T-helper 9 cell (primary cell): ENCODE data around the gene TNFSF11.
"Not testable (repeated sequence)": the region's sequence is repeated elsewhere in the genome, so short reads cannot be mapped to it uniquely, and the experiment has no call there.

Experiments
- DNase-seq: peaks from one replicate; pipeline ENCODE4 v3.0.0-alpha.2; 2020
- total RNA-seq, 2 donors: gene quantifications; one replicate each; lab custom pipeline; 2026; lab: John Stamatoyannopoulos, UW

Gene TNFSF11, protein sequence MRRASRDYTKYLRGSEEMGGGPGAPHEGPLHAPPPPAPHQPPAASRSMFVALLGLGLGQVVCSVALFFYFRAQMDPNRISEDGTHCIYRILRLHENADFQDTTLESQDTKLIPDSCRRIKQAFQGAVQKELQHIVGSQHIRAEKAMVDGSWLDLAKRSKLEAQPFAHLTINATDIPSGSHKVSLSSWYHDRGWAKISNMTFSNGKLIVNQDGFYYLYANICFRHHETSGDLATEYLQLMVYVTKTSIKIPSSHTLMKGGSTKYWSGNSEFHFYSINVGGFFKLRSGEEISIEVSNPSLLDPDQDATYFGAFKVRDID
- 0.24 to 0.77 reads per million in 2 donors for total RNA-seq

DNA sequence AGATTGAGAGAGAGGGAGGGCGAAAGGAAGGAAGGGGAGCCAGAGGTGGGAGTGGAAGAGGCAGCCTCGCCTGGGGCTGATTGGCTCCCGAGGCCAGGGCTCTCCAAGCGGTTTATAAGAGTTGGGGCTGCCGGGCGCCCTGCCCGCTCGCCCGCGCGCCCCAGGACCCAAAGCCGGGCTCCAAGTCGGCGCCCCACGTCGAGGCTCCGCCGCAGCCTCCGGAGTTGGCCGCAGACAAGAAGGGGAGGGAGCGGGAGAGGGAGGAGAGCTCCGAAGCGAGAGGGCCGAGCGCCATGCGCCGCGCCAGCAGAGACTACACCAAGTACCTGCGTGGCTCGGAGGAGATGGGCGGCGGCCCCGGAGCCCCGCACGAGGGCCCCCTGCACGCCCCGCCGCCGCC, at the start of gene TNFSF11:
Gene TNFSF11, plus strand, starts transcription at position 142 of the 400 bp plus-strand sequence. Its CDS starts 152 bp downstream, at position 294.
- DNase-seq, result no peak

DNA sequence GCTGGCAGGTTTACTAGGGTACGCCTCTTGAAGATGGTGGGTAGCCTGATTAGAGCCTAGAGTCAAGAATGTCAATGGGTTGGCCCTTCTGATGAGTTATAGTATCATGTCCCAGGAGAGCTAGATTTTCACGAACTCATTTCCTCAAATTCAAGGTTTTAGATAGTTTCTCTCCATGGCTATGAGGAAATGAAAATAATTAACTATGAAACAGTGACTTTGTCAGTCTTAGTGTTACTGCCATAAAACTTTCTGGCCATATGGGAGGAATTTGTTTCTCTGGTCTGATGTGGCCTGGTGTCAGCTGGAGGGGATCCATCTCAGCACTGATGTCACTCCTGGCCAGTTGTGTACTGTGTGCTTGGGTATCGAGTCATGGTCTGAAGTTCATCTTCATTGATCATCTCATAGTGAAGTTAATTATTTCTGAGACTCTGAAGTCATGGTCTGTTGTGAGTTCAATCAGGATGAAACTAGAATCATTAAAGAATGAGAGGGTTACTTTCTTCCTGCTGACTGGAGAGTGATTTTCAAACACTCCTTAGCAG, 49.4 kb upstream of the TNFSF11 start:
- DNase-seq, result no peak

DNA sequence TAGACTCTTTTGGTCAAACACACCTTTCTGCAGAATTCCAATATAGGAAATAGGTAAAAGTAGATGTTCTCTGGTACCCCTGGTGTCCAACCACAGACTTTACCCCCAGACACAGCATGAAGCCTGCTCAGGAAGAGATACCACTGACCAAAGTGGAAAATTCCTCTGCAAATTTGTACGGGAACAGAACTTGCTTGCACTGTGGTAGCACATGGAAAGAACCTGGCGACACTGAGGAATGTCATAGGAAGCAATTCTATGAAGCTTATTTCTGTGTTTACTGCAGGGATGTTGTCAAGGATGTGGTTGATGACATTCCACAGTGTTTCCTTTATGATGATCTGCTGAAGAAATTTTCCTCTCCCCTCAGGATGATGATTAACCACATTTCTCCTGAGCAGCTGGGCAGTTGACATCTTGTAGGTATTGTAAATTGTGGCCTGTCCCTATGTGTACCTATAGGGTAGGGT, 48.9 kb upstream of the TNFSF11 start:
- DNase-seq, result no peak

DNA sequence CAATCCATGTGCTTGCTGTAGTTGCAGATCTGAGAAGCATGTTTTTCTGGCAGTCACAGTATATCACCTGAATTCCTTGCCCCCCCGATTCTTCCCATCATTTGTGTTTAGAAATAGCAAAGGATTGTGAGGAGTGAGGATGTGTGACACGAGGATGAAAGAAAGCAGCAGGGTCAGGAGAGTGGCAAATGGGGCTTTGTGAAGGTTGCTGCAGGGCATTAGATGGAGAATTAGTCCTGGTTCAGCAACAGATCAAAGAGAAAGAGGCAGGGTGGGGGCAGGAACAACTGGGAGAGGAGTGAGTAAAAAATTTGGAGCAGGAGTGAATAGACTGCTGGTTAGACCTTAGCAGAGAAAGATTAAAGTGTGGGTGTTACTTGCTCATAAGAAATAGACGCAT, 47.7 kb upstream of the TNFSF11 start:
- DNase-seq, result no peak

DNA sequence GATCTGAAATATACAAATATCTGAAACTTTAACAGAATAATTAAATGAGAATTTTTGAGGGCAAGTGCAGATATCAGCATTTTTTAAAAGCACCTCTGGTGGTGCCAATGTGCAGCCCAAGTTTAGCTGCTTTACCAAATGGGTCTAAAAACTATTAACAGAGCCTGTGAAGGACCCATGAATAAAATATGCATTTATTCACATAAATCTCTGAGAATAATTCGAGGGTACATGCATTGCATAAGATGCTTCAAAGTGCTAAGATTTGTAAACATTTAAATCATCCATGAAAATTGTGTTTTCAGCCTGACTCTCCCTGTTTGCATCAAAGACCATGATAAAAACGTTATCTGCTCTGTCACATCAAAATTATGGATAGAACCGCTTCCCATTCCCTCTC, 47.1 kb upstream of the TNFSF11 start:
- no peak for DNase-seq

DNA sequence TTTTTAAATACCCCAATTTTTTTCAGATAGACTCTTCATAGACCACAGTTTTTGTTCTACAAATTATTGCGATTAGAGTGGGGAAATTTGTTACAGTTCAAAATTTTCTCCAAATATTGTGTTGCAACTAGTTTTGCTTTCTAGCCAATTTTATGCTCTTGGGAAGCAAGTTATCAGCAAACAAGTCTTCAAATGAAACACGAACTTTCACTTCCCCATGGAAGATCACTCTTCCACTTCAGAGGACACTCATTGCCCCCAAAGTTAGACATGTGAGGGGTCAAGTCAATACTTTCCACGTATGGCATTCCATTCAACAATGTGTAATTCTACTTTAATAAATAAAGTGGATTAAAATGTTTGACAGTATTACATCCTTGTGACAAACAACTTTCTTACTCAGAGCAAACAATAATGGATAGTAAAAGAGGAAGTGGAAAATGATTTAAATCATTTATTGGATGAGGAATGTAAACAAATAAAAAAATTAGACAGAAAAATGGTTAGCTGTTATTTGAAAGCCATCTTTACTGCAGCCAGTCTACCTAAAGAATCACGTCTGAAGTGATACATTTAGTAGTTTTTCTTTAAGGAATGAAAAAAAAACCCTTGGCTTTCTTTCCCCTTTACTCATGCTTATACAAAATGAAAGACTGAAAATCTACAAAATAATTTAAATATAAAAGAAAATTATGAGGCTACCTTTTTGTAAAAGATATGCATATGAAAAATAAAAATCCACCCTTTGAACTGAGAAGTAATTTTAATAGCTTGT, 41.2 kb upstream of the TNFSF11 start:
- no peak for DNase-seq

DNA sequence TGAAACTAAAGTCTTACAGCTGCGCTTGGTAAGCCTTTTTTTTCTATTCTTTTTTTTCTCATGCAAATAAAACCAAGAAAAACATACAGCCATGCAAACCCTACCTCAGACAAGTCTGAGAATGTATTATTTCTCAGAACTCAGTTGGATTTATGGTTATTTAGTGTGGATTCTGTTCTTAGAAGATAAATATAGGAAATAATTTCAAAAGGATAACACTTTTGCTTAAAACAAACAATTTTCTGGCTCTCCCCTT, 40.7 kb upstream of the TNFSF11 start:
- no peak for DNase-seq

DNA sequence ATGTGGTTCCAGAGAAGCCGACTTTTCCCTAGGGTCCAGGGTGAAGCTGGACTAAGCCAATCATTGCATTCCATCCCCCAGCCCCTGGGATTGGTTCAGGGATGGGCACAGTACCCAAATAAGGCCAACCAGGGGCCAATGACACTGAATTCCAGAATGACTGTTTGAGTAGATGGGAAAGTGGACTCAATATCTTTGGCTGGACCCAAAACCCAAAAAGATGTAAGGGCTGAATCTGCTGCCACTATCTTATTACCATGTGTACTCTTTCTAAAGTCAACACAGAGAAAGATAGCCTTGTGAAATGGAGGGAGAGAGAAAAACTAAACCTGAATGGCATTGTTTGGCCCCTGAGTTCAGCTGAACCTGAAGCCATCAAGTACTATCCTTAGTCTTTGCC, 39.2 kb upstream of the TNFSF11 start:
- DNase-seq, result no peak

DNA sequence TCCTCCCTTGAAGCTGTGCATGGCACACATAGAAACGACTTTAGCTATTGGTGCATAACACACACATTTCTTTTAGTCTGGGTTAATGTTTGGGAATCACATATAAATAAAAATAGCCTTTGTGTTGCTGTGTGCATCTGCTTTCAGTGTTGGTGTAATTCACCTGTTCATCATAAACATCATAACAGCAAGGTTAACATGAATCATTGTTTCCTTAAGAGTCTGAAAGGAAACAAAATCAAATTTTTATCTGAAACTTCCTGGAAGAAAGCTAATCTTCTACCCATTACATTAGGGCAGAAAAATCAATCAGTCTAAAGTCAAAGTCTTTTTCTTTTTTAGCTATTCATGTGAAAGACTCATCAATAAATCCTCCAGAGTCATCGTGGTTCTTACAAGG, 35.0 kb upstream of the TNFSF11 start:
- no peak for DNase-seq

DNA sequence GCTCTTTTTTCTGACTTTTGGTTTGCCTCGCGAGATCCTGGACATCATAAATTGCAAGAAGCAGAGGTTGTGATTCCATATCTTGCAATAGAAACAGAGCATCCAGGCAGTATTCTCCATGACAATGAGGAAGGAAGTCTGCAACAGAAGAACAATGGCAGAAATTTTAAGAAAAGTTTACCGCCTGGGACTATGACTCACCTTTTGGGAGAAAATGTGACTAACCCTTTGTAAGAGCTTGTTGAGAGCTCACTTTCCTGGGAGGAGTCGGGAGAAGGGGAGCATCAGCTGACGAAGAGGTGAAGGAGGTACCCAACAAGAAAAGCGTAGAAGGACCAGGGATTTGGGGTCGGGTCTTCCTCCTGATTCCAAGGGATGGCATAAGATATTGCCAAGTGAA, 34.3 kb upstream of the TNFSF11 start:
- no peak for DNase-seq

DNA sequence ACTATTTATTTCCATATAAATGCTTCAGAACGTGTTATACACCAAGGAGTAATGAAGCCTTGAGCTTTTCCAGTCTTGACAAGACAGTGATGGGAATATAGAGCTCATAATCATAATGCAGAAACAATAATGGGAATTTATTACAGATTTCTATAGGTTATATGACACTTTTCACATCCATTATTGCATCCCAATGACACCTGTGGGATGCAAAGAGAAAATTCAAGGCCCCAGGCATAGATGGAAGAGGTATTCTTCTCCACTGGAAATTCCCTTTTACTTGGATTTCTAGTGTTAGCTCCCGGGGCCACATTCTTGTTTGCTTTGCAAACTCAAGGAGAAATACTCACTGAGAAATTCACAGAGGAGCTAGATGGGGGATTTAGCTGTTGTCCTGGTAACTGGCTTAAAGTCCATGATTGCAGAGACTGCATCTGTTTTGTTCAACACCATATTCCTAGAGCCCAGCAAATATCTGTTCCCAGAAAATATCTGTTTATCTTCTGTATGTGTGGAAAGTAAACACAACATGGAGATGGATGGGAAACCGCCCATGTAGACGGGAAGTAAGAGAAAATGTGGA, 30.6 kb upstream of the TNFSF11 start:
- DNase-seq, result no peak

DNA sequence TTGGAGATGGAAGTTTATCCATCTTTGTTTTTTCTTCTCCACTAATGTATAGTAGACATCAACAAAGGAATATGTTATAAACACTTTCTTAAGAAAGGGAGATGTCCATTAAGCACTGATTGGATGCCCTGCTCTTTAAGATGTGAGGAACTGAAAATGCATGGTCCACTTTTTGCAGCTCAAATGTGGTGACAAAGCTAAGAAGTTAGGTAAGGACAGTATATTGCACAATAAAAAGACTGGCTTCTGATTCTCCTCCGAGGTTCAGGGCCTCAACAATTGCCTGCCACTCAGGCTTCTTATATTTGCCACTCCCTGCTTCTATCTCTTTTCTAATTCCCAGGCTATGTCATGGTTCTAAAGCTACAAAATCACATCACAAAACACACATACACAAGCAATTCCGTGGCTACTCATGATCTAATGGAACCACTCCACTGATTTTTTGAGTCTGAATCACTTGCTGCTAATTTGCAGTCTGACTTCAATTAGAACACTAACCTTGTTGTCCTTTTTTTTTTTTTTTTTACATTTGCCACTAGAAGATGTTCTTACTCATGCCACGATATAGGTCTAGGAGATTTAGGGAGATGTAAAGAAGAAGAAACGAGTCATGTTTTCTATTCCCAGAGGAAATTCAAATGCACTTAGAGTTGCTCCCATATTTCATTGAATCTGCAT, 29.6 kb upstream of the TNFSF11 start:
- no peak for DNase-seq

DNA sequence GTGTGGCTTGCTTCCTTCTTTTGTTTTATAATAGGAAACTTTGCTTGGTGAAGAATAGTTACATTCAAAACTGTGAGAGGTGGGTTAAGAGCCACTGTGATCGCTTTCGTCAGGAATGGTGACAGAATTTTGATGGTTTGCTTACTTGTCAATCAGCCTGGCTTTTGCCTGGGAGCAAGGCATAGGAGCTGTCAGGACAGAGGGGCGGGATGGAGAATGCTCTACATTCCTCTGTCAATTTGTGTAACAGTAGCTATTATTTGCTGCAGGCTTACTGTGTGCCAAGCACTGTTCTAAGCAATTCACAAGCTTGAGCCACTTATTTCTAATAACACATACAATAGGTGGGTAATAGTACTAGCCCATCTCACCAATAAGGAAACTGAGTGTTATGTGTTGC, 28.1 kb upstream of the TNFSF11 start:
- no peak for DNase-seq

DNA sequence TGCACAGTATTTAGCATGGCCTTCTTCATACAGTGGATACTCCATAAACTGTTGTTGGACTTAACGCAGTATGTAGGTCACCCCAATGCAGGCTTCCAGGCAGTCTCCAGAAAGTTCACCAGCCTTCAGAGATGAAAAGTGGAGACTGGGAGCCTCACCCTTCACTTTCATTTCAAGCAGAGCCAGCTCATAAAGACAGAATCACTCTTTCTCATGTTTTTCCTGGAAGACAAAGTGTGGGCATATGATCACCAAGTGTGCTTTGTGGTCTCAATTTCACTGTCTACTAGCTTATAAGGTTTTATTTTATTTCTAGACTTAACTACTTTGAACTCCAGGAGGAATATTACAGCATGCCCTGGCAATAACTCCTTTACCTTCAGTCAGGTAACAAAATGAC, 26.3 kb upstream of the TNFSF11 start:
- no peak for DNase-seq

DNA sequence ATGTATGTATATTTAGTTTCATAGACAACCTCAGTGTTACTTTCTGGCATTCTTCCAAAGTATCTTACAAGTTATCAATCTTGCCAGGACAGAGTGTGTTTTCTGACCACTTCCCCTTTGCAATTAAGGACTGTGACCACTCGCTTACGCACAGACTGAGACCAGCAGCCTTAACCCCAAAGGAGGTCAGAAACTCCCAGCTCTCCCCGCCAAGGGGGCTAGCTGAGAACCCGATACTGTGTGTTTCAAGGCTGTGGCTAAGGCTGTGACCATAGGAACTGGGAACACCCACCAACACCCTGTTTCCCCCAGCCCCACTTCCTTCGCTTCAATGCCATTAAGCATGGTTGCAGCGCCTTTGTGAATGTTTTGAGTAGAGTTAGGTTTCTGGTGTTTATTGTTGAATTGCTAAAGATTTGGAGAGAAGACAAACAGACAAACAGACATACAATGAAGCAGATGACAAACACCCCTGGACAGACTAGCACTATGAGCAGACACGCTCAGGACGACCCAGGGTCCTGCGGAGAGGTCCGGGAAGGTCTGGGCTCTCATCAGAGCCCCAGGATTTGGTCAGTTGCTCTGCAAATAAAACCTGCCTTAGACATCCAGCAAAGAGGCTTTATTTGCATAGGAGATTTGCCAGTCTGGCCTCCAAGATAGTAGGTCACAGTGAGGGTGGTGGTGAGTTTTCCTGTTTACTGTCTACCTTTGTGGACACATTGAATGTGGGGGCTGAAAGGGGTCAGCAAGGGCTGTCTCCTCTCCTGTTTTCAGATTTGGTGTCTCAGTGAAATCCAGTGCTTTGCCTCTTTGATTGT, 25.0 kb upstream of the TNFSF11 start:
- DNase-seq, result no peak

DNA sequence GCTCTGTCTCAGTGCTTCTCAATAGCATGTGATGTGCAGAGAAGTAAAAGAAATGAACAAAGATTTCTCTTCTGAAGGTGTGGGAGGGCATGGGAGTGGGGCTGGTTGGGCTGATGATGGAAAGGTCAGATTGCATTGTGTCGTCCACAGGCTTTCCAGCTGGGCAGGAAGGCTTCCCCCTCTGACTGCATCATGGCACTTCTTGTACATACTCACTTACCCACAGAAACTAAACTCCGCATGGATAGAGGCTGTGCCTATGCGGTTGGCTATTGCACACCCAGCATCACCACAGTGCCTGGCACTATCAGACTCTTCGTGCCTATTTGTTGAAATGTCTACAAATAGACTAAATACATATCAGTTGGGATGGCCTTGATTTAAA, 24.4 kb upstream of the TNFSF11 start:
- no peak for DNase-seq

DNA sequence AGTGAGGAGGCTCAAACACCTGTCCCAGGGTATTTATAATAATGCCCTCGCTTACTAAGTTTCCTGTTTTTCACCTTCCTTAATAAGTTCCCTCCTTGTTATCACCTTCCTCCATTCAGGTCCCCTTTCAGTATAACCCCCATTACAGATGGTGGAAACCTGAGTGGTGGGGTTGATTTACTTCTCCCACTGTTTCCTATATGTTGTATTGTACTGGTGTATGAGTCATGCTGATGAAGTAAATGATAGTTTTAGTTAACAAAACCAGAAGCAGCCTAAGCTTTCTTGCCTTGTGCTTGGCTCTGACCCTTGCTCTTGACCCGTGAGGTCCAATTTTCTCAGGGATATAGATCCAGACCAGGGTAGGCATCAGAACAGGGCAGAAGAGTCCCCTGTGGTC, 22.3 kb upstream of the TNFSF11 start:
- DNase-seq, result no peak

DNA sequence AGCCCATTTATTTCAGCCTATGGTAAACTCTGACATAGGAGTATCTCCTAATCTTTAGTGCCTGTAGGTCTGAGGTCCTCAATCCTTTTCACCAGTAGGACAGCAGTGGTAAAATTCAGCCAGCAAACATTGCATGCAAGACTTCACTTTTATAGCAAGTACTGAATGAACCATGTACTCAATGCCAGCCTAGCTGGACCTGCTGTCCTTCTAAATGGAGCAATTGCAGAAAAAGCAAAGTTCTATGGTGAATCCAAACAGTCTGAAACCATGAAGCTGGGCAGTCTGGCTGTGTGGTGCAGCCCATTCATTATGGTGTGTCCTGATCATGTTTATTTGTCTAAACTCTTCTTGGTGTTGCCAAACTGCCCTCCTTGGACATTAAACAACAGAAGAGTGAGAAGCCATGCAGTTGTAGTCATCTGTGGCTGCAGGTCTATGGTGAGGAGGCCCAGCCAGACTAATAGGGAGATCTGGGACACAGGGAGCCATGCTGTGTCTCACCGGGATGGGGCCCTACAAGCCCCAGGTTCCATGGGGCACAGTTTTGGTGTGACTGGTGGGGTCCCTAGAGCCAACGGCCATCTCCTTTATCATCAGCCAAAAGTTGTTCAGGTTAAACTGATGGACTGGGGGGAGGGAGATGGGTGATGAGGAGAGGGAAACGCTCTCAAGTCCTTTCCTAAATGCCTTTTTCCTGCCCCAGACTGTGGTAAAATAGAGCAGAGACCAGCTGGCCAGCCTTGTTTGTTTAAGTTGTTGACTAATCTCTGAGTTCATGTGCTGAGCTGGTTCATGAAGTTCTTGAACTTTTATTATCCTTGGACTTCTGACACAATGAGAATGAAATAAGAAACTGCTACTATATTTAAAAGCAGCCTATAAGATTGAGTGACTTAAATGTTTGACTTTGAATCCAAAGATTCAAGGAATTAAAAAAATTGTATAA, 20.6 kb upstream of the TNFSF11 start:
- no peak for DNase-seq

DNA sequence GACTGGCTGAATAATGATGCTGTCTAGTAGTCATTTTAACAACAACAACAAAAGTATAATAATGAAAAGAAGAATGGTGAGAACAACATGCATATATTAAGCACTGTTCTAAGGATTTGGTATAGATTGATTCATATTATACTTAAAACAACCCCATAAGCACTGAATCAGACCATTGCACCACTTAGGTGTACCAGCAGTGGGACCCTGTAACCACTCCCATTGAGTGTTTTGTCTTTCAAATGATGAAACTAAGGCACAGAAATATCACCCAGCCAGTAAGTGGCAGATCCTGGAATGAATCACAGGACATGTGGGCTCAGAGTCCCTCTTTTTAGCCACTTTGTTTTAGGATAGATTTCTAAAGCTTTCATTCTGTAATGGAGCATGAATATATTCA, 14.9 kb upstream of the TNFSF11 start:
- no peak for DNase-seq

DNA sequence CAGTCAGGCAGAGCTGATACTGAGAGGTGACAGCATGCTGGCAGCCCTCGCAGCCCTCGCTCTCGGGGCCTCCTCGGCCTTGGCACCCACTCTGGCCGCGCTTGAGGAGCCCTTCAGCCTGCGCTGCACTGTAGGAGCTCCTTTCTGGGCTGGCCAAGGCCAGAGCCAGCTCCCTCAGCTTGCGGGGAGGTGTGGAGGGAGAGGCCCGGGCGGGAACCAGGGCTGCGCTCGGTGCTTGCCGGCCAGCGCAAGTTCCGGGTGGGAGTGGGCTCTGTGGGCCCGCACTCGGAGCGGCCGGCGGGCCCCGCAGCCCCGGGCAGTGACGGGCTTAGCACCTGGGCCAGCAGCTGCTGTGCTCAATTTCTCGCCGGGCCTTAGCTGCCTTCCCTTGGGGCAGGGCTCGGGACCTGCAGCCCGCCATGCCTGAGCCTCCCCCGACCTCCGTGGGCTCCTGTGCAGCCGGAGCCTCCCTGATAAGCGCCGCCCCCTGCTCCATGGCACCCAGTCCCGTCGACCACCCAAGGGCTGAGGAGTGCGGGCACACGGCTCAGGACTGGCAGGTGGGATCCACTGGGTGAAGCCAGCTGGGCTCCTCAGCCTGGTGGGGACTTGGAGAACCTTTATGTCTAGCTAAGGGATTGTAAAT, 14.3 kb upstream of the TNFSF11 start:
- not testable (repeated sequence) for DNase-seq

DNA sequence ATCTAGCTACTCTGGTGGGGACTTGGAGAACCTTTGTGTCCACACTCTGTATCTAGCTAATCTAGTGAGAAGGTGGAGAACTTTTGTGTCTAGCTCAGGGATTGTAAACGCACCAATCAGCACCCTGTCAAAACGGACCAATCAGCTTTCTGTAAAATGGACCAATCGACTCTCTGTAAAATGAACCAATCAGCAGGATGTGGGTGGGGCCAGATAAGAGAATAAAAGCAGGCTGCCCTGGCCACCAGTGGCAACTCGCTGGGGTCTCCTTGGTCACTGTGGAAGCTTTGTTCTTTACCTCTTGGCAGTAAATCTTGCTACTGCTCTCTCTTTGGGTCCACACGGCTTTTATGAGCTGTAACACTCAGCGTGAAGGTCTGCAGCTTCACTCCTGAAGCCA, 13.6 kb upstream of the TNFSF11 start:
- not testable (repeated sequence) for DNase-seq
